ENCODE measurements around the gene DPH2. TPM values are rescaled to one million over a fixed set of nuclear protein-coding genes. Genes with fewer than 3 reads are reported as not detected.

Gene DPH2
- total RNA-seq, 2 donors from 2014 or later: 14.1 to 20.9 TPM

DNA sequence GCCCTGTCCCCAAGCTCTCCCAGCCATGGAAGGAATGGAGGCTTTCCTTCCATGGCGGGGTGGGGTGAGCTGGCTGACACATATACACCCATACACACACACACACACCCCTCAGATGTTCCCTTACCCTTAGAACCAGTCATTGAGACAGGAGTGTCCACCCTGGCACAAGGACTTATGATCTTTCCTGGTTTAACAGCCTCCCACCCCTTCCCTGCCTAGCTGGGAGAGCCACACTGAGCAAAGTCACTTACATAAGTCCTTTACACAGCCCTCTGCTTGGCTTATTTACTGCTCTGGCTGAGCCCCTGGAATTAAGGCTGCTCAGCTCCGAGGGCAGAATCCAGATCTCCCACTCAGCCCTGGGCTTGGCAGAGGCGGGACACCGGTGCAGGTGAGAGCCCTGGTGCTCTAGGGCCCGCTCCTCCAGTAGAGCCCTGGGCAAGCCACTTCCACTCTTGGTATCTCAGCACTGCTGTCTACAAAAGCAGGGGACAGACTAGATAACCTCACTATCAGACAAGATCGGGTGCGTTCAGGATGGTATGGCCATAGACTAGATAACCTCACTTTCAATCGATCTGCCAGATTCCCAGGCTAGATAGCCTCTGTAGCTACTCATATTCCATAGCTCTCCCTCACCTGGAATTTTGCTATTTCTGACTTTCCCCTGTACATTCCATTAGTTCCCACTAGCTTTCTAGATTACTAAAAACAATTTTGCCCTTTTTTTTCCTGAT is 44.7 kb downstream of the DPH2 start:
- intact Hi-C loops (cut with DNase I): no loop called here
- no peak for ATAC-seq
- DNase-seq: no peak

DNA sequence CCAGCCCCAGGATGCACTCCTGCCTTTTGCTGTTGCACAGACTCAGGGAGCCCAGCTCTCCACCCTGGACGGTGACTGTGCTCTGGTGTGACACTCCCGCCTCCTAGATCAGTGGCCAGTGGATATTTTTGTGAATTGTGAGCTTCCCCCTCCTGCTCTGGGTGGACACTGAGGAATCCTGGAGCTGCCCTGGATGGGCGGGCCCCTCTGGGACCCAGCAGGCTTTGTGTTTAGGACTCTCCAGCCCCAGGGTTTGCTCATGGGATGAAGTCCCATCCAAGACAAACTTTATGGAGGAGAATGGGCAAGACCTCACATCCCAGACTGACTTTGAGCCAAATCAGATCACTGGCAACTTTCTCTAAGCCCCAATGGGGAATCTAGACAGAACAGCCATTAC is 45.4 kb downstream of the DPH2 start:
- intact Hi-C loops (cut with DNase I): no loop called here
- DNase-seq (peak; percentile 70), ATAC-seq (peak; percentile 77 to 78)

DNA sequence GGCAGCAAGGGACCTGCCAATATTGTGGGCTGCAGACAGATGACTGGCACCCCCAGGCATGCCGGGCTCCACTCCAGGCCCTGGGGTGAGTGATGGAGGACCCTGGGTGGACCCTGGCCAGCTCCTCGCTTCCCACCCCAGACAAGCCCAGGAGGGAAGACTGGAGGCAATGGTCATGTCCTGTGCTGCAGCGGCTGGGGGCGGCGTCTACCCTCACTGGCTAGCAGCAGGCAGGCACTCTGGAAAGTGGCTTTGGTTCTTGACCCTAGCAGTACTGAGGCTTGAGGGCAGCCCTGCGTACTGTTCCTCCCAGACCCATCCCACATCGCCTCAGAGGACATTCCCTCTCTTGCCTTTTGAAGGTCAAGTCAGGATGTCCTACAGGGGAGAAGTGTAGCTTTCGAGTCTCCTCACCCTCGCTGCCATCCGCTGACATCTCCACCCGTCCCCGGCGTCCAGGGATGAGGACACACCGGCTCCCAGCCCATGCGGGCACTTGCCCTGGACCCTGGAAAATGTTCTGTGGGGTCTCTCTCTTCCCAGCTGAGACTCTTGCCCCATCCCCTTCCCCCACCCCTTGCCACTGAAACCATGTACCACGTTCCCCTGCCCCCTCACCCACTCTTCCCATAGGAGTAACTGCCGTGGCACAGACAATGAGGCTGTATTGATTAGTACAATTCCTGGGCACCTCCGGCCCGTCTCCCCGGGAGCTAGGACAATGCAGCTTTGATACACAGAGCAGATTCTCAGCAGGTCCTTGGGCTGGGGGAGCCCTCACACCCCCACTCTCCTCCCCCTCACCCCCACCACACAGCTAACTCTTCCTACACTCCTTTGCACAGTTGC is 46.5 kb downstream of the DPH2 start:
- DNase-seq (no peak), ATAC-seq (no peak)
- intact Hi-C loops (cut with DNase I): no loop called here

DNA sequence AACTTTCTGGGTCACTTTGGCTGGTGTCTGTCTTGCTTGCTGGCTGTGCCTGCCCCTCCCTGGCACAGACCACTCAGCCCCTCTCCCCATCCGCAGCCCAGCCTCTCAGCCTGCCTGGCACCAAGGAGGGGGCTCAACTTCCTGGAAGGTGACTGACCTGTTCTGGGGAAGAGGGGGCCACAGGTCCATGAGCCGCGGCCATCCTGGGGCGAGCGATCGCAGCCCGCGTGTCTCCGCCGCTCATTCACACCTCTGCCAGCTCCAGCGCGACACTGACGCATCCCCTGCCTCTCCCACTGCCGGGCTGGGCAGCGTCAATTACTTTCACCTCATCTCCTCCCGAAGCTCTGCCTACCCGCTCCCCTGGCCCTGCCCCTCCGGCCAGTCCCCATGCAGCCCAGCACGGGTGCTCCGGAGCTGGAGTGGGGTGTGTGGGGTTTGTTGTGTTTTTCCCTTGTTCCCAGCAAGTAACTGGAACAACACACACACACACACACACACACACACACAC is 47.1 kb downstream of the DPH2 start:
- intact Hi-C loops (cut with DNase I): no loop called here
- ATAC-seq (no peak), DNase-seq (no peak)

DNA sequence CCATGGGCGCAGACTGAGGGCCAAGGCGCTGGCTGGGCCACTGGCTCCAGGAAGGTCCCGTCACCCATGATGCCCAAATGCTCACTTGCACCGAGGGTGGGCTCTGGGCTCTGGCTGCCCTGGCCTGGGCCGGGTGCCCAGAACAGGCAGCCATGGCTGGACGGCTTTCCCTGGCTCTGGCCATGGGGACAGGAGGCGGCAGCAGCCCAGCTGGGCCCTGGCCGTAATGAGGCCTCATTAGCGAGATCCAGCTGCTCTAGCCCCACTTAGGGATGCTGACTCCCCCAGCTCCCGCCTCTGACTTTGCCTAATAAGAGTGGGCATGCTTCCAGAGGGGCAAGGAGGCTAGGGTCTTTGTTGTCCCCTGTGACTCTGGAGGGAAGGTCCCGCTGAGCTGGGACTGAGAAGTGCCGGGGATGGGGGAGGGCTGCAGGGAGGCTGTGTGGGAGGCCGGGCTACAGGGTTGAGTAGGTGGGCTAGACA is 49.7 kb downstream of the DPH2 start:
- ATAC-seq: no peak
- no peak for DNase-seq
- intact Hi-C loops (cut with DNase I): no loop called here

DNA sequence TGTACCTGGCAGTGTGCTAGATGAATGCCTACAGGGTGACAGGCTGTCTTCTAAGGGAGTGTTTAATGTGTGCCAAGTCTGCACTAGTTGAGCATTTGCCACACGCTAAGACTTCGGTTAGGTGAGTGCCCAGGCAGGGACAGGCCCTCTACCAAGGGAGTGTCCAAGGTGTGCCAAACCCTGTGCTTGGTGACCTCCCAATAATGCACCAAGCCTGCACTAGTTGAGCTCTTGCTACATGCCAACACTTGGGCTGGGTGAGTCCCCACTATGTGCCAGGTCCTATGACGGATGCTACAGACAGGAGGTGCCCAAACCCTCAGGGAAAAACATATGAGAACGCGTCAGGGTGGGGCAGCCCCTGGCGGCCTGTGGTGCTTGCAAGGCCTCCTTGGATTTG is 50.7 kb downstream of the DPH2 start:
- no peak for DNase-seq
- intact Hi-C loops (cut with DNase I): no loop called here
- ATAC-seq: no peak

DNA sequence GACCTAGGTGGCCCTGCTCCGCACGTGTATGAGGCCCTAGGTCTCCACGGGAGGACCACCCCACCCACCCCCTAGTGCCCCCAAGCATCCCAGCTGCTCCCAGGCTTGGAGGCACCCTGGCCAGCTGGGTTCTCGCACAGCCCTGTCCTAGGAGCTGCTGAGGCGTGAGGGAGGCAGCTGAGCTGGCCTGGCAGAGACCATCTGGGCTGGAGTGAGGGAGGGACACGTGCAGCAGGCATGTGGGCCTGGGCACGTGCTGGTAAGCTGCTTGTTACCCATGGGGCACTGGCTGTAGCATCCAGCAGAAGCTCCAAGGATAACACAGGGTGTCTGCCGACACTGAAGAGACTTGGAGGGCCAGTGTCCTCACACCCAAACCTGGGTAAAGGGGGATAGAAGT is 51.3 kb downstream of the DPH2 start:
- no peak for DNase-seq
- intact Hi-C loops (cut with DNase I): no loop called here
- ATAC-seq: no peak

DNA sequence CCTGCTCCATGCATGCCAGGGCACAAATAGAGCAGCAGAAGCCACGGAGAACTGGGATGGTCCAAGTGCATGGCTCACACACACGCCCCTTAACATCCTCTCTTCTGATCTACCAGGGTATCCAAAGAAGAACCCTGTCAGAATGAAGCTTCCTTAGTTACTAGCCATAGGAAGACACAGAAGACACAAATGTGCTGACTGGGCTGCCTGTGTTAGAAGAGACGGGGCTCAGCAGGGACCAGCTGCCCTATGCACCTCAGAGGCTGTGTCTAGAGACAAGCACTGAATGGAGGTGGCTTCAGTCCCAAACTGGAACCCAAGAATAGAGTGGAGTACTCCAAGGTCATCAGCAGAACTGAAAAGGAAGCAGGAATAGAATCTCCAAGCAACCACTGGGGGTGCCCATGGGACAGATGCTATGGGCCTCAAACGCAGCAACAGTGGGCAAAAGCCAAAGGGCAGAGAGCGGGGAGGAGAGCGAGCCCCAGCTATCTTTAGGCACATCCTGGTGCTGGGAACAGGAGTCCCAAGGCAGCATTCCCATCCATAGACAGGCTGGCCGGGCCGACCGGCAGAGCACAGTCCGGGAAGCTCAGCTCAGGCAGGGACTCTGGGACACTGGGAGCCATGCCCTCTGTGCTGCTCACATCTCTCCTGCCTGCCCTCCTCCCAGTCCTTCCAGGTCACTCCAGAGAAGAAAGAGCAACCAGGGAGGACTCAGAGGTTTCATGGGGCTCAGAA is 51.9 kb downstream of the DPH2 start:
- intact Hi-C loops (cut with DNase I): no loop called here
- ATAC-seq (peak; percentile 27 to 32), DNase-seq (no peak)

Other genes starting within 250 kb of the DPH2 start
- under 1 TPM; 0.18 to 0.86 TPM for gene ARTN, start 36.2 kb upstream of the DPH2 start, total RNA-seq
- 10 to 100 TPM; 26.7 to 30.1 TPM for gene IPO13, start 23.1 kb upstream of the DPH2 start, total RNA-seq
- gene ATP6V0B, start 5.0 kb downstream of the DPH2 start, total RNA-seq: 100 to 1,000 TPM in 1 of 2 donors, 10 to 100 TPM in 1; 96.5 to 113 TPM
- gene B4GALT2, start 9.2 kb downstream of the DPH2 start, total RNA-seq: 10 to 100 TPM; 35.5 to 44.2 TPM
- 1 to 10 TPM; 1.8 to 2.2 TPM for gene CCDC24, start 21.6 kb downstream of the DPH2 start, total RNA-seq
- gene SLC6A9, start 61.5 kb downstream of the DPH2 start, total RNA-seq: 1 to 10 TPM; 1.3 to 3.1 TPM
- not detected for gene KLF17, start 148.8 kb downstream of the DPH2 start, total RNA-seq
- not detected for gene KLF18, start 171.6 kb downstream of the DPH2 start, total RNA-seq
- gene DMAP1, start 243.5 kb downstream of the DPH2 start, total RNA-seq: 10 to 100 TPM; 23.6 to 25.4 TPM